Stimulated activated effector memory CD8-positive, alpha-beta T cell treated with anti-CD3 and anti-CD28 coated beads, Interleukin-12 subunit alpha, Interleukin-12 subunit beta, amount 100 ng/mL, for 72 hours (primary cell): Measurements from ENCODE around the gene MRPS21.
"Not testable (repeated sequence)": the region's sequence is repeated elsewhere in the genome, so short reads cannot be mapped to it uniquely, and the experiment has no call there.

Experiments
- ATAC-seq: fragments of 150-1000 bp; cut with Tn5 transposase; 2 replicates; pipeline ENCODE4 v1.10.0; 2021
- DNase-seq, 2 donors: peaks; one replicate each; pipeline ENCODE4 v3.0.0; 2021 to 2022; ENCODE audit warnings: low spot score in 2 of 2
- H3K27ac Mint-ChIP-seq: one replicate; pipeline ENCODE4 v1.8.0; 2022; ENCODE audit warnings: mild to moderate bottlenecking, mixed read lengths
- H3K36me3 Mint-ChIP-seq: one replicate; pipeline ENCODE4 v1.8.0; 2022; ENCODE audit warnings: mild to moderate bottlenecking, mixed read lengths
- H3K4me1 Mint-ChIP-seq: one replicate; pipeline ENCODE4 v1.8.0; 2022; ENCODE audit warnings: mixed read lengths
- H3K4me3 Mint-ChIP-seq: one replicate; pipeline ENCODE4 v1.8.0; 2022; ENCODE audit warnings: mild to moderate bottlenecking, mixed read lengths
- H3K9me3 Mint-ChIP-seq: one replicate; pipeline ENCODE4 v1.8.0; 2022; ENCODE audit warnings: mixed read lengths

The MRPS21 gene

GRCh38 chr1:150309758-150310508 lies 16.3 kb downstream of the MRPS21 start:
- Mint-ChIP-seq H3K9me3 (no peaks in the 10 kb centered on the region), H3K4me1 (no peaks in the 10 kb centered on the region), H3K27ac (no peak overlapping the region), H3K36me3 (peaks cover 50% of the 10 kb centered on the region), H3K4me3 (no peak overlapping the region)
- DNase-seq: no peak
- no peak for ATAC-seq

- Mint-ChIP-seq H3K4me3 (no peak overlapping the region), H3K9me3 (no peaks in the 10 kb centered on the region), H3K36me3 (peaks cover 31% of the 10 kb centered on the region), H3K4me1 (no peaks in the 10 kb centered on the region), H3K27ac (no peak overlapping the region)
- ATAC-seq: no peak
- no peak for DNase-seq
These were observed 18.1 kb downstream of the MRPS21 start for GRCh38 chr1:150311762-150312161.

GRCh38 chr1:150314691-150315090 lies 21.0 kb downstream of the MRPS21 start:
- H3K9me3 Mint-ChIP-seq, ATAC-seq, H3K27ac Mint-ChIP-seq, H3K4me3 Mint-ChIP-seq, H3K4me1 Mint-ChIP-seq, DNase-seq, H3K36me3 Mint-ChIP-seq: not testable (repeated sequence)

- DNase-seq: peak in 1 of 2 donors; percentile 51
- Mint-ChIP-seq H3K27ac (peak overlapping the region; percentile 99), H3K4me1 (peaks cover 9% of the 10 kb centered on the region), H3K4me3 (peak overlapping the region; percentile 99), H3K9me3 (no peaks in the 10 kb centered on the region), H3K36me3 (peaks cover 46% of the 10 kb centered on the region)
- ATAC-seq: no peak
These were observed 27.0 kb downstream of the MRPS21 start for GRCh38 chr1:150320667-150320978.

GRCh38 chr1:150321826-150322166 lies 28.1 kb downstream of the MRPS21 start:
- peak overlapping the region; percentile 99 for H3K4me3 Mint-ChIP-seq
- H3K4me1 Mint-ChIP-seq: peaks cover 14% of the 10 kb centered on the region
- peaks cover 57% of the 10 kb centered on the region for H3K36me3 Mint-ChIP-seq
- no peaks in the 10 kb centered on the region for H3K9me3 Mint-ChIP-seq
- peak overlapping the region; percentile 99 for H3K27ac Mint-ChIP-seq
- DNase-seq (no peak), ATAC-seq (no peak)

- Mint-ChIP-seq H3K36me3 (peaks cover 63% of the 10 kb centered on the region), H3K4me3 (peak overlapping the region; percentile 99)
- no peak for DNase-seq
These were observed 28.6 kb downstream of the MRPS21 start for GRCh38 chr1:150322310-150322709.

GRCh38 chr1:150332651-150333290 lies 39.1 kb downstream of the MRPS21 start:
- Mint-ChIP-seq H3K27ac (peak overlapping the region; percentile 53), H3K4me1 (peaks cover 15% of the 10 kb centered on the region), H3K9me3 (no peaks in the 10 kb centered on the region), H3K36me3 (peaks cover 100% of the 10 kb centered on the region), H3K4me3 (no peak overlapping the region)
- DNase-seq (no peak), ATAC-seq (peak; percentile 51)

More at GRCh38 chr1:150322310-150322709, 28.6 kb downstream of the MRPS21 start:
- Mint-ChIP-seq H3K9me3 (no peaks in the 10 kb centered on the region), H3K27ac (peak overlapping the region; percentile 99), H3K4me1 (peaks cover 14% of the 10 kb centered on the region)
- ATAC-seq: peak; percentile 89

- Mint-ChIP-seq H3K27ac (no peak overlapping the region), H3K36me3 (peaks cover 100% of the 10 kb centered on the region), H3K4me1 (no peaks in the 10 kb centered on the region), H3K9me3 (no peaks in the 10 kb centered on the region), H3K4me3 (no peak overlapping the region)
- ATAC-seq (no peak), DNase-seq (no peak)
These were observed 52.7 kb downstream of the MRPS21 start for GRCh38 chr1:150346316-150346715.

GRCh38 chr1:150352866-150353265 lies 59.2 kb downstream of the MRPS21 start:
- ATAC-seq (no peak), DNase-seq (no peak)
- Mint-ChIP-seq H3K36me3 (peaks cover 99% of the 10 kb centered on the region), H3K4me3 (no peak overlapping the region), H3K9me3 (no peaks in the 10 kb centered on the region), H3K27ac (peak overlapping the region; percentile 51), H3K4me1 (no peaks in the 10 kb centered on the region)
